OCI-LY7 (cell line): ENCODE data around the gene AMPD3. TPM values are rescaled to one million over a fixed set of nuclear protein-coding genes. Genes with fewer than 3 reads are reported as not detected.

Source experiments
- BruUV-seq: library from RNA; stranded (reverse); fragments of 400-500 nt; replicated peaks from 2 replicates; lab custom pipeline; 2021; lab: Mats Ljungman, UMichigan
- CTCF ChIA-PET: fragments of 300-600 bp; sonication (Branson Sonifier 250); formaldehyde crosslinking; loops from one replicate; lab custom pipeline; 2022; ENCODE audit warnings: antibody characterized with exemption; ENCODE audit not compliant: unreplicated experiment; lab: Charles Lee
- POLR2A ChIA-PET: fragments of 300-600 bp; sonication (Branson Sonifier 250); formaldehyde crosslinking; loops from one replicate; lab custom pipeline; 2022; ENCODE audit warnings: antibody characterized with exemption; lab: Charles Lee
- DNase-seq: peaks from one replicate; pipeline ENCODE4 v3.0.0-alpha.2; 2015; ENCODE audit warnings: low spot score
- H2AFZ ChIP-seq: fragments of 200-600 bp; sonication (generic), shearing (Covaris generic); 2 replicates; pipeline ENCODE4 v1.6.1; 2014; ENCODE audit warnings: mild to moderate bottlenecking, antibody characterized with exemption, low read length, moderate library complexity
- H3K27ac ChIP-seq: fragments of 200-600 bp; sonication (generic); 2 replicates; pipeline ENCODE4 v1.5.1; 2014; ENCODE audit warnings: mixed run types, low read depth, mild to moderate bottlenecking, moderate library complexity, low read length, inconsistent platforms; ENCODE audit not compliant: poor library complexity, severe bottlenecking
- H3K36me3 ChIP-seq: fragments of 200-600 bp; sonication (generic); 2 replicates; pipeline ENCODE4 v1.6.1; 2014; ENCODE audit warnings: mild to moderate bottlenecking, antibody characterized with exemption, low read length, moderate library complexity, mixed read lengths; ENCODE audit not compliant: insufficient read depth
- H3K4me1 ChIP-seq: fragments of 200-600 bp; sonication (generic); 2 replicates; pipeline ENCODE4 v1.5.1; 2014; ENCODE audit warnings: mild to moderate bottlenecking, low read length; ENCODE audit not compliant: insufficient read depth, poor library complexity, severe bottlenecking
- H3K4me2 ChIP-seq: fragments of 200-600 bp; sonication (generic); 2 replicates; pipeline ENCODE4 v1.6.1; 2014; ENCODE audit warnings: mild to moderate bottlenecking, low read length
- H3K4me3 ChIP-seq: fragments of 200-600 bp; sonication (generic); 2 replicates; pipeline ENCODE4 v1.5.1; 2014; ENCODE audit warnings: mild to moderate bottlenecking, low read depth, low read length; ENCODE audit not compliant: poor library complexity, severe bottlenecking
- H3K79me2 ChIP-seq: fragments of 200-600 bp; sonication (generic); 2 replicates; pipeline ENCODE4 v1.6.1; 2016; ENCODE audit warnings: low read depth, mild to moderate bottlenecking, low read length, moderate library complexity, mixed read lengths; ENCODE audit not compliant: insufficient read depth
- H3K9me2 ChIP-seq: fragments of 200-600 bp; sonication (generic); 2 replicates; pipeline ENCODE4 v1.6.1; 2016; ENCODE audit warnings: mild to moderate bottlenecking, low read length, mixed read lengths; ENCODE audit not compliant: insufficient read depth
- H3K9me3 ChIP-seq: fragments of 200-600 bp; sonication (generic); 2 replicates; pipeline ENCODE4 v1.6.1; 2014; ENCODE audit warnings: mild to moderate bottlenecking, mixed run types, low read length, mixed read lengths
- H4K20me1 ChIP-seq: fragments of 200-600 bp; sonication (generic); 2 replicates; pipeline ENCODE4 v1.6.1; 2014; ENCODE audit warnings: mild to moderate bottlenecking, antibody characterized with exemption, low read length, moderate library complexity, mixed read lengths; ENCODE audit not compliant: insufficient read depth
- EZH2phosphoT487 ChIP-seq: fragments of 200-600 bp; sonication (generic); IDR thresholded peaks from 2 replicates; pipeline ENCODE4 v1.6.1; 2018; ENCODE audit warnings: low read depth, borderline replicate concordance, mild to moderate bottlenecking, mixed run types, antibody characterized with exemption, low read length, moderate library complexity, mixed read lengths
- intact Hi-C: fragments of 100-400 bp; cut with micrococcal nuclease; formaldehyde crosslinking; loops from one replicate; pipeline ENCODE4 v1.10.0; 2022; ENCODE audit not compliant: unreplicated experiment
- total RNA-seq, 2 experiments: library from RNA; depleted of rRNA in 1 of 2; stranded (reverse); fragments of >200 nt in 1 of 2; shearing (Covaris generic) in 1 of 2; gene quantifications; 2 replicates each; pipeline ENCODE4 v1.2.3, GENCODE V29; 2014 to 2022
- TF ChIP-seq, protein P1 (sequence below): fragments of 200-600 bp; sonication (generic); conservative IDR thresholded peaks from 2 replicates; pipeline ENCODE4 v1.5.1; 2014; ENCODE audit warnings: mild to moderate bottlenecking, antibody characterized with exemption, low read length, moderate library complexity, mixed read lengths

AMPD3 gene
- total RNA-seq, 2 experiments from 2014 or later: 13.5 to 25.6 TPM

DNA sequence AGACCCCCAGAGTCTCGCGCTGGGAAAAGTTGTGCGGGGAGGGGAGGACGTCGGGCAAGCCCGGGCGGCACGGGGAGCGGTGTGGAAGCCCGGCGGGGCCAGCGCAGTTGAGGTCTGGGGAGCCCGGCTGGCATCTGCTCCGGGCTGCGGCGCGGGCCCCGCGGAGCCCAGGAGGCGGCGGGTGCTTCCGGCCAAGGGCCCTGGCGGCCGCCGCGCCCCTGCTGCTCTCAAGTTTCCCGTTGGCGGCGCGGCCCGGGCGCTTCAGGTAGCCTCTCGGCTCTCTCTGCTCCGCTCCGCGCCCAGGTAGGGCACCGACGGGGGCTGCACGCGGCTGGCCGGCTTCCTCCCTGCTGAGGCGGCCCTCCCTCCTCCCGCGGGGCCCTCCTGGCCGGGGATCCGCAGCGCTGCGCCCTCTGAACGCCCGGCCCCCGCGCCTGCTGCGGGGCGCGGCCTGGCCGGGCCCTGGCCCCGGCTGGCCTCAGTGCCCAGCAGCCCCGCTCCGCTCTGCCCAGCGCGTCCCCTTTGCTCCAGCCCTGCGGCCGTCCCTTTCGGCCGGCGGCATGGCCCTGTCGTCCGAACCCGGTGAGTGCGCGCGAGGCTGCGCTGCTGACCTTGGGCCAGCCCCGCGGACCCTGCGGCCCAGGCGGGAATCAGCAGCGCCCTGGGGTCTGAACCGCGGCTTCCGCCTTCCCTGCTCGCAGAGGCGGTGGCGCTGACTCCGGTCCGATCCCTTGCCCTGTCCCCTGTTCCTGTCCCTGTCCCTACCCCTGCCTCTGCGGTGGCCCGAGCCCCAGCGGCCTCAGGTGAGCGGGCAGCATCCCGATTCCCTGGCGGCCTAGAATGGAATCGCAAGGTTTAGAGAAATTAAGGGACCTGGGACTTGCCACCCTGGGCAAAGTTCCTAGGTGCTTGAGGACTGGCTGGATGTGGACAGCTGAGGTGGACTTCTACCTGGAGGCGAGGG is 4.3 kb upstream of the AMPD3 start:
- Histone ChIP-seq H4K20me1 (no peaks in the 10 kb centered on the region), H3K4me3 (no peak overlapping the region), H3K4me1 (peaks cover 33% of the 10 kb centered on the region), H3K9me3 (no peaks in the 10 kb centered on the region), H3K79me2 (no peaks in the 10 kb centered on the region), H3K36me3 (no peaks in the 10 kb centered on the region), H3K4me2 (no peak overlapping the region), H3K27ac (no peak overlapping the region), H2AFZ (no peak overlapping the region), H3K9me2 (no peaks in the 10 kb centered on the region)
- TF ChIP-seq, protein P1, sequence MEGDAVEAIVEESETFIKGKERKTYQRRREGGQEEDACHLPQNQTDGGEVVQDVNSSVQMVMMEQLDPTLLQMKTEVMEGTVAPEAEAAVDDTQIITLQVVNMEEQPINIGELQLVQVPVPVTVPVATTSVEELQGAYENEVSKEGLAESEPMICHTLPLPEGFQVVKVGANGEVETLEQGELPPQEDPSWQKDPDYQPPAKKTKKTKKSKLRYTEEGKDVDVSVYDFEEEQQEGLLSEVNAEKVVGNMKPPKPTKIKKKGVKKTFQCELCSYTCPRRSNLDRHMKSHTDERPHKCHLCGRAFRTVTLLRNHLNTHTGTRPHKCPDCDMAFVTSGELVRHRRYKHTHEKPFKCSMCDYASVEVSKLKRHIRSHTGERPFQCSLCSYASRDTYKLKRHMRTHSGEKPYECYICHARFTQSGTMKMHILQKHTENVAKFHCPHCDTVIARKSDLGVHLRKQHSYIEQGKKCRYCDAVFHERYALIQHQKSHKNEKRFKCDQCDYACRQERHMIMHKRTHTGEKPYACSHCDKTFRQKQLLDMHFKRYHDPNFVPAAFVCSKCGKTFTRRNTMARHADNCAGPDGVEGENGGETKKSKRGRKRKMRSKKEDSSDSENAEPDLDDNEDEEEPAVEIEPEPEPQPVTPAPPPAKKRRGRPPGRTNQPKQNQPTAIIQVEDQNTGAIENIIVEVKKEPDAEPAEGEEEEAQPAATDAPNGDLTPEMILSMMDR: no peak
- no peak for TF ChIP-seq EZH2phosphoT487
- CTCF ChIA-PET: no interaction called here
- POLR2A ChIA-PET: interaction anchor here (7.6 kb wide), 1 partner anchor 8 kb away, joined by 97 read pairs; no protein-coding TSS in a partner anchor
- BruUV-seq: no TSS peak
- intact Hi-C loops: loop anchor here (10.0 kb wide), 2 partner anchors 696 to 766 kb away; no protein-coding TSS in a partner anchor
- no peak for DNase-seq

GRCh38 chr11:10451426-10452116 is 3.5 kb upstream of the AMPD3 start:
- POLR2A ChIA-PET: interaction anchor here (0.6 to 7.6 kb wide), 3 partner anchors 8 to 1146 kb away, joined by 3 to 97 read pairs (median 4); no protein-coding TSS in a partner anchor
- Histone ChIP-seq H3K4me3 (no peak overlapping the region), H3K4me2 (no peak overlapping the region), H4K20me1 (no peaks in the 10 kb centered on the region), H3K4me1 (peaks cover 33% of the 10 kb centered on the region), H3K36me3 (no peaks in the 10 kb centered on the region), H2AFZ (no peak overlapping the region), H3K9me3 (no peaks in the 10 kb centered on the region), H3K27ac (no peak overlapping the region), H3K9me2 (no peaks in the 10 kb centered on the region), H3K79me2 (no peaks in the 10 kb centered on the region)
- BruUV-seq: no TSS peak
- CTCF ChIA-PET: interaction anchor here (0.9 to 1.1 kb wide), 2 partner anchors 9 to 54 kb away, joined by 3 to 5 read pairs; no protein-coding TSS in a partner anchor
- peak; percentile 23 for DNase-seq
- intact Hi-C loops: loop anchor here (10.0 kb wide), 2 partner anchors 697 to 767 kb away; no protein-coding TSS in a partner anchor
- TF ChIP-seq, protein P1: no peak
- no peak for TF ChIP-seq EZH2phosphoT487
